Measurements from ENCODE around the gene SUZ12.

Gene SUZ12

GRCh38 chr17:31936615-31937609 is at the start of gene SUZ12 (continued):
- TF ChIP-seq TCF7L2 (IDR thresholded peaks at IDR 0.05; ENCODE audit: borderline replicate concordance, low read depth, low read length) (peak; percentile 37; the same call in 1 of the 2 replicates), SETDB1 (IDR thresholded peaks at IDR 0.05; ENCODE audit: insufficient read length, low read length) (peak; percentile 80), PRDM4 (tag by site-specific recombination; IDR thresholded peaks at IDR 0.05) (0 out of 2 replicates have a peak, but pooled peaks have one; percentile 32), ZNF335 (tag by site-specific recombination; conservative IDR thresholded peaks at IDR 0.05) (peak; percentile 47), ZBTB11 (tag by site-specific recombination; conservative IDR thresholded peaks at IDR 0.05; ENCODE audit: low read depth) (peak; percentile 30; the same call in 1 of the 2 replicates), ZNF449 (tag by site-specific recombination; IDR thresholded peaks at IDR 0.05) (peak; percentile 37; the same call in 1 of the 2 replicates), EGR2 (tag by site-specific recombination; IDR thresholded peaks at IDR 0.05; ENCODE audit: low read depth) (0 out of 2 replicates have a peak, but pooled peaks have one; percentile 13), KLF10 (tag by site-specific recombination; IDR thresholded peaks at IDR 0.05) (0 out of 2 replicates have a peak, but pooled peaks have one; percentile 15), WT1 (tag by site-specific recombination; IDR thresholded peaks at IDR 0.05) (peak; percentile 72), KLF8 (tag by site-specific recombination; IDR thresholded peaks at IDR 0.05) (peak; percentile 49; the same call in 1 of the 2 replicates), ZNF76 (tag by site-specific recombination; IDR thresholded peaks at IDR 0.05; ENCODE audit: borderline replicate concordance, low read depth) (peak; percentile 78), ZIC2 (tag by site-specific recombination; IDR thresholded peaks at IDR 0.05) (peak; percentile 67), ZNF529 (tag by site-specific recombination; IDR thresholded peaks at IDR 0.05; ENCODE audit: insufficient replicate concordance) (peak; percentile 96)

DNA sequence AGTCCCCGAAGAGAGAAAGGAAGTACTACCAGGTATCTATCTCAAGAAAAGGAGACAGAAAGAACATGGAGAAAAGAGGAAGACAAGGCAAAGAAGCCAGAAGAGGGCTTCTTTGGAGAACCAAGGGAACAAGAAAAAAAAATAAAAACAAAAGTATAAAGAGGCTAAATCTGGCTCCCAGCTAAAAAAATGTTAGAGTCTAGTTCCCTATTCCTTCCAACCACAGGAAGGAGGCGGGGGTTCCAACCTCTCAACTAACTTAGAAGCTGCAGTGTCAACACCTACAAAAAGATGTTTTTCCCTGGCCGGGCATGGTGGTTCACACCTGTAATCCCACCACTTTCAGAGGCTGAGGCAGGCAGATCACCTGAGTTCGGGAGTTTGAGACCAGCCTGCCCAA is 48.7 kb upstream of the SUZ12 start:
- ChIA-PET CTCF (interaction anchor here (0.6 to 1.0 kb wide), 2 partner anchors 12 to 47 kb away, joined by 3 to 4 read pairs; no protein-coding TSS in a partner anchor), POLR2A (interaction anchor here (1.9 kb wide), 1 partner anchor 13 kb away, joined by 11 read pairs; the partner anchor contains the start of gene UTP6)
- no peaks in the 10 kb centered on the region for H3K9me3 ChIP-seq (ENCODE audit: control insufficient read depth, insufficient read depth, low read depth, low read length)
- H3K4me1 ChIP-seq (ENCODE audit: control insufficient read depth, insufficient read depth, low read length): no peaks in the 10 kb centered on the region
- peaks cover 96% of the 10 kb centered on the region in 2 experiments for H3K36me3 ChIP-seq (ENCODE audit: control insufficient read depth in 2 of 2, insufficient read depth in 1 of 2, low read length in 2 of 2)
- no peak overlapping the region for H3K4me3 ChIP-seq (ENCODE audit: low read depth, low read length)
- no peak overlapping the region for H3K27ac ChIP-seq (ENCODE audit: extremely low read depth, low read depth, low read length)
- TF ChIP-seq, protein P1, sequence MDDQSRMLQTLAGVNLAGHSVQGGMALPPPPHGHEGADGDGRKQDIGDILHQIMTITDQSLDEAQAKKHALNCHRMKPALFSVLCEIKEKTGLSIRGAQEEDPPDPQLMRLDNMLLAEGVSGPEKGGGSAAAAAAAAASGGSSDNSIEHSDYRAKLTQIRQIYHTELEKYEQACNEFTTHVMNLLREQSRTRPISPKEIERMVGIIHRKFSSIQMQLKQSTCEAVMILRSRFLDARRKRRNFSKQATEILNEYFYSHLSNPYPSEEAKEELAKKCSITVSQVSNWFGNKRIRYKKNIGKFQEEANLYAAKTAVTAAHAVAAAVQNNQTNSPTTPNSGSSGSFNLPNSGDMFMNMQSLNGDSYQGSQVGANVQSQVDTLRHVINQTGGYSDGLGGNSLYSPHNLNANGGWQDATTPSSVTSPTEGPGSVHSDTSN (CRISPR knock-in tag; IDR thresholded peaks at IDR 0.05): no peak
- TF ChIP-seq ZNF148 (tag by site-specific recombination; IDR thresholded peaks at IDR 0.05; ENCODE audit: borderline replicate concordance) (no peak), ZNF843 (tag by site-specific recombination; IDR thresholded peaks at IDR 0.05) (no peak), BCL11B (tag by site-specific recombination; IDR thresholded peaks at IDR 0.05; ENCODE audit: low read depth) (no peak), ZNF785 (tag by site-specific recombination; IDR thresholded peaks at IDR 0.05) (no peak), ZBTB48 (tag by site-specific recombination; IDR thresholded peaks at IDR 0.05) (no peak), IKZF3 (tag by site-specific recombination; IDR thresholded peaks at IDR 0.05) (no peak), ZNF341 (tag by site-specific recombination; IDR thresholded peaks at IDR 0.05; ENCODE audit: low read depth) (no peak), KLF8 (tag by site-specific recombination; IDR thresholded peaks at IDR 0.05) (no peak), ZNF2 (tag by site-specific recombination; IDR thresholded peaks at IDR 0.05) (no peak), OSR2 (tag by site-specific recombination; IDR thresholded peaks at IDR 0.05) (no peak), SCRT2 (tag by site-specific recombination; IDR thresholded peaks at IDR 0.05) (no peak)
